ES-I3 (cell line): ENCODE data around the gene ACTR6.
"Not testable (repeated sequence)": the region's sequence is repeated elsewhere in the genome, so short reads cannot be mapped to it uniquely, and the experiment has no call there.

Experiments
- H3K36me3 ChIP-seq: 2 replicates; pipeline ENCODE4 v1.6.1; 2013; ENCODE audit warnings: mild to moderate bottlenecking, low read length, control low read depth, moderate library complexity; ENCODE audit not compliant: insufficient read depth
- H3K4me1 ChIP-seq: 2 replicates; pipeline ENCODE4 v1.6.1; 2013; ENCODE audit warnings: mild to moderate bottlenecking, control low read depth, low read length; ENCODE audit not compliant: insufficient read depth
- H3K9ac ChIP-seq: 2 replicates; pipeline ENCODE4 v1.6.1; 2013; ENCODE audit warnings: low read depth, mild to moderate bottlenecking, low read length, moderate library complexity
- H3K9me3 ChIP-seq: 2 replicates; pipeline ENCODE4 v1.6.1; 2013; ENCODE audit warnings: mild to moderate bottlenecking, low read length, moderate library complexity; ENCODE audit not compliant: control insufficient read depth, insufficient read depth

ACTR6 gene

GRCh38 chr12:100169345-100169744 is 31.3 kb upstream of the ACTR6 start:
- Histone ChIP-seq H3K9me3 (no peaks in the 10 kb centered on the region), H3K9ac (no peak overlapping the region), H3K36me3 (no peaks in the 10 kb centered on the region; the same call in 1 of the 2 replicates), H3K4me1 (peaks cover 12% of the 10 kb centered on the region)

GRCh38 chr12:100170313-100170858 is 30.2 kb upstream of the ACTR6 start:
- H3K4me1 ChIP-seq: peaks cover 4% of the 10 kb centered on the region; the same call in 1 of the 2 replicates
- no peaks in the 10 kb centered on the region; the same call in 1 of the 2 replicates for H3K36me3 ChIP-seq
- H3K9ac ChIP-seq: no peak overlapping the region
- H3K9me3 ChIP-seq: no peaks in the 10 kb centered on the region

- Histone ChIP-seq H3K9ac (no peak overlapping the region), H3K4me1 (peaks cover 4% of the 10 kb centered on the region; the same call in 1 of the 2 replicates), H3K9me3 (no peaks in the 10 kb centered on the region), H3K36me3 (no peaks in the 10 kb centered on the region; the same call in 1 of the 2 replicates)
Measured at GRCh38 chr12:100171248-100171647, 29.4 kb upstream of the ACTR6 start.

GRCh38 chr12:100173111-100173510 is 27.5 kb upstream of the ACTR6 start:
- no peak overlapping the region for H3K9ac ChIP-seq
- H3K4me1 ChIP-seq: peaks cover 4% of the 10 kb centered on the region; the same call in 1 of the 2 replicates
- H3K9me3 ChIP-seq: no peaks in the 10 kb centered on the region
- H3K36me3 ChIP-seq: no peaks in the 10 kb centered on the region; the same call in 1 of the 2 replicates

GRCh38 chr12:100174495-100174894 is 26.1 kb upstream of the ACTR6 start:
- H3K36me3 ChIP-seq: no peaks in the 10 kb centered on the region; the same call in 1 of the 2 replicates
- no peak overlapping the region for H3K9ac ChIP-seq
- no peaks in the 10 kb centered on the region for H3K9me3 ChIP-seq
- H3K4me1 ChIP-seq: no peaks in the 10 kb centered on the region

- H3K9ac ChIP-seq, H3K4me1 ChIP-seq, H3K9me3 ChIP-seq, H3K36me3 ChIP-seq: not testable (repeated sequence)
Measured at GRCh38 chr12:100176493-100176892, 24.1 kb upstream of the ACTR6 start.

GRCh38 chr12:100179252-100179651 is 21.4 kb upstream of the ACTR6 start:
- Histone ChIP-seq H3K9me3 (no peaks in the 10 kb centered on the region), H3K9ac (no peak overlapping the region), H3K36me3 (no peaks in the 10 kb centered on the region; the same call in 1 of the 2 replicates), H3K4me1 (no peaks in the 10 kb centered on the region)

GRCh38 chr12:100184549-100185145 is 16.0 kb upstream of the ACTR6 start:
- H3K36me3 ChIP-seq: no peaks in the 10 kb centered on the region
- no peak overlapping the region for H3K9ac ChIP-seq
- H3K4me1 ChIP-seq: no peaks in the 10 kb centered on the region
- H3K9me3 ChIP-seq: no peaks in the 10 kb centered on the region

GRCh38 chr12:100185361-100185894 is 15.2 kb upstream of the ACTR6 start:
- no peaks in the 10 kb centered on the region for H3K36me3 ChIP-seq
- H3K9ac ChIP-seq: no peak overlapping the region
- H3K9me3 ChIP-seq: no peaks in the 10 kb centered on the region
- H3K4me1 ChIP-seq: no peaks in the 10 kb centered on the region

GRCh38 chr12:100186071-100186470 is 14.5 kb upstream of the ACTR6 start:
- H3K36me3 ChIP-seq: no peaks in the 10 kb centered on the region
- no peak overlapping the region for H3K9ac ChIP-seq
- no peaks in the 10 kb centered on the region for H3K9me3 ChIP-seq
- H3K4me1 ChIP-seq: no peaks in the 10 kb centered on the region

- Histone ChIP-seq H3K36me3 (no peaks in the 10 kb centered on the region), H3K9me3 (no peaks in the 10 kb centered on the region), H3K4me1 (no peaks in the 10 kb centered on the region), H3K9ac (no peak overlapping the region)
Measured at GRCh38 chr12:100187068-100187467, 13.5 kb upstream of the ACTR6 start.

- no peaks in the 10 kb centered on the region for H3K36me3 ChIP-seq
- H3K4me1 ChIP-seq: no peaks in the 10 kb centered on the region
- no peak overlapping the region for H3K9ac ChIP-seq
- no peaks in the 10 kb centered on the region for H3K9me3 ChIP-seq
Measured at GRCh38 chr12:100187857-100188519, 12.6 kb upstream of the ACTR6 start.

GRCh38 chr12:100188888-100189635 is 11.6 kb upstream of the ACTR6 start:
- not testable (repeated sequence) for H3K9ac ChIP-seq, H3K36me3 ChIP-seq, H3K4me1 ChIP-seq, H3K9me3 ChIP-seq

GRCh38 chr12:100189636-100190394 is 10.8 kb upstream of the ACTR6 start:
- Histone ChIP-seq H3K9me3 (no peaks in the 10 kb centered on the region), H3K36me3 (no peaks in the 10 kb centered on the region), H3K4me1 (no peaks in the 10 kb centered on the region), H3K9ac (no peak overlapping the region)
